HEK293 (cell line): ENCODE results near the gene HNRNPK.
A peak's percentile ranks its signal among the peaks of the same experiment; 100 is the strongest.

Experiments used
- HOXA7 ChIP-seq: sonication (generic); formaldehyde crosslinking; IDR thresholded peaks from 2 replicates; pipeline ENCODE4 v1.8.1; 2022; ENCODE audit warnings: missing genetic modification reagents, borderline replicate concordance
- PRDM10 ChIP-seq: fragments of 450-650 bp; formaldehyde crosslinking; IDR thresholded peaks from 2 replicates; pipeline ENCODE4 v1.5.1; 2016; ENCODE audit warnings: missing biosample characterization, missing genetic modification characterization
- ZNF391 ChIP-seq: fragments of 450-650 bp; formaldehyde crosslinking; IDR thresholded peaks from 2 replicates; pipeline ENCODE4 v1.5.1; 2016; ENCODE audit warnings: low read depth, missing biosample characterization, missing genetic modification characterization, borderline replicate concordance
- ZNF501 ChIP-seq: fragments of 450-650 bp; formaldehyde crosslinking; IDR thresholded peaks from 2 replicates; pipeline ENCODE4 v1.5.1; 2016; ENCODE audit warnings: missing biosample characterization, missing genetic modification characterization
- ZNF776 ChIP-seq: fragments of 450-650 bp; formaldehyde crosslinking; IDR thresholded peaks from 2 replicates; pipeline ENCODE4 v1.5.0; 2017; ENCODE audit warnings: missing biosample characterization, missing genetic modification characterization, borderline replicate concordance

Gene HNRNPK

DNA sequence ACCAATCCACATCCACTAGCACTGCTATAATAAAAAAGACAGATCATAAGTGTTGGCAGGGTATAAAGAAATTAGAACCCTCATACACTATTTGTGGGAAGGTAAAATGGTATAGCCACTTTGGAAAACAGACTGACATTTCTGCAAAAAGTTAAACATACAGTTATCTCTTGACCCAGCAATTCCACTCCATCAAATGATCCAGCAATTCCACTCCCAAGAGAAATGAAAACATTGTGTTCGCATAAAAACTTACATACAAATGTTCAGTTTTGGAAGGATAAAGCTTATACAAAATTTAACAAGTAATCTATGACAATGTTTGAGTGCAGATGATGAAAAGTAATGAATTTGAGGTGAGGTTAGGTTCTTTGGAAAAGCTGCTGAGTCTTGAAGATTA lies 60.9 kb downstream of the HNRNPK start (continued):
- 0 out of 2 replicates have a peak, but pooled peaks have one; percentile 21 for TF ChIP-seq PRDM10 (tag by site-specific recombination)
- TF ChIP-seq ZNF776 (tag by site-specific recombination), result no peak
- no peak for TF ChIP-seq ZNF391 (tag by site-specific recombination)
- no peak for TF ChIP-seq ZNF501 (tag by site-specific recombination)
- no peak for TF ChIP-seq HOXA7
